ENCODE measurements around the gene GNA12.
"Not testable (repeated sequence)": the region's sequence is repeated elsewhere in the genome, so short reads cannot be mapped to it uniquely, and the experiment has no call there.

Gene GNA12

DNA sequence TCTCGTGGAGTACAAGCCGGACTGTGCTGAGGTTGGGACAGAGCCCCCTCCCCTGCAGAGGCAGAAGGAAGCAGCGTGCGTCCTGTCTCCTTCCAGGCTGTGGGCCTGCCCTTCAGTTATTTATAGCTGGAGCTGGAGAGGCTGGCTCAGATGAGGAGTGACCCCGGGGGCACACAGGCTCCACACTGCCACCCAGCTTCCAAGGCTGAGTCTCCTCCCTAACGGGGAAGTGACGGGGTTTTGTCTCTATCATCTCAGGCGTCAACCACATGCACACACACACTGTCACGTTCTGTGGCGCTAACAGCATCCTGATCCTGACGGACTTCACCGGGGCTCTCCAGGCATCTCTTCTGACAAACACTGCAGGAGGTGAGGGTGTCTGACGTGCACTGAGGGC, 130.7 kb downstream of the GNA12 start:
- no peak for DNase-seq (ENCODE audit: low read depth in 2 of 2)

DNA sequence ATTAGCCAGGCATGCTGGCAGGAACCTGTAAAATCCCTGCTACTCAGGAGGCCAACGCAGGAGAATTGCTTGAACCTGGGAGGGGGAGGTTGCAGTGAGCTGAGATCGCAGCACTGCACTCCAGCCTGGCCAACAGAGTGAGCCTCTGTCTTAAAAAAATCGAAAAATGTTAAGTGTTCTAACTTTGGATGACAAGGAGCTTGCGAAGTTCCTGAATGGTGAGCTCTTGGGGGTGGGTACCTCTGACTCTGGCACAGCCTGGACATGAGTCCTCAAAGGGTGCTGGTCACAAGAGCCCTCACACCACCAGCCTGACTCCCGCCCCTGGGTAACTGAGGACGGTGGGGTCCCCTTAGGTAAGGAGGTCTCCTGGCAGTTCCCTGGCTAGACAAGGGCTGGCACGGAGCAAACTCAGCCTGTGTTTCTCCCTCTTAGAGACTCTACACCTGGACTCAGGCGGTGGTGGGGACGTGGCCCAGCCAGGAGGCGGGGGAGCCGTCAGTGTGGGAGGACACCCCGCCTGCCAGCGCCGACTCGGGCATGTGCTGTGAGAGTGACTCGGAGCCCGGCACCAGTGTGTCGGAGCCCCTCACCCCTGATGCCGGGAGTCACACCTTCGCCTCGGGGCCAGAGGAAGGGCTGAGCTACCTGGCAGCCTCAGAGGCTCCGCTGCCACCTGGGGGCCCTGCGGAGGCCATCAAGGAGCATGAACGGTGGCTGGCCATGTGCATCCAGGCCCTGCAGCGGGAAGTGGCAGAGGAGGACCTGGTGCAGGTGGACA, 132.0 kb downstream of the GNA12 start:
- no peak for DNase-seq (ENCODE audit: low read depth in 2 of 2)

DNA sequence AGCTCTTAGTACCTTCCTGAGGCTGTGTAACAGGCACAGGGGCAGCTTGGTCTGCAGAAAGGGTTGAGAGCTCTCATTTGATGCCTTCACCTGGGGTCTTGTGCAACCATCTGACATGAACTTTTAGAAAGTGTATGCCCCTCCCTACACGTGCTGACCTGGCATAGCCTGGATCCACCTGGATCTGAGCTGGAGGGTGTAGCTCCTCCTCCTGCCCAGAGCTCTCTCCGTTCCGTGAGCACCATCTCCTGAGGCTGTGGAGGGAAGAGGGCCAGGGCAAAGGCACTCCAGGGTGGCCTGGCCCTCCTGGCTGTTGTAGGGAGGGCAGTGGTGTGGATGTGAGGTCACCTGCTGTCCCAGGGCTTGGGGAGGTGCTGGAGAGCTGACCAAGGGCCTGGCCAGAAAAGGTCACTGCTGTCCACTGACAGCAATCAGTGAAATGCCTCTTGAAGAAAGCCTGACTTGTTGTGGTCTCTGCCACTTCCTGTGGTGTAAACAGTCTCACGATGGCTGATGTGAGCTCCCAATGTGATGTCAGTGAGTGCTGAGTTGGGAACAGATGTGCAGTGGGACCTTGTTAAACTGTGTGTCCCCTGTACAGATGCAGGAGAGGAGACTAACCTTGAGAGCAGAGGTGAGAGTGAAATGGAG, 133.1 kb downstream of the GNA12 start:
- no peak for DNase-seq (ENCODE audit: low read depth in 2 of 2)

DNA sequence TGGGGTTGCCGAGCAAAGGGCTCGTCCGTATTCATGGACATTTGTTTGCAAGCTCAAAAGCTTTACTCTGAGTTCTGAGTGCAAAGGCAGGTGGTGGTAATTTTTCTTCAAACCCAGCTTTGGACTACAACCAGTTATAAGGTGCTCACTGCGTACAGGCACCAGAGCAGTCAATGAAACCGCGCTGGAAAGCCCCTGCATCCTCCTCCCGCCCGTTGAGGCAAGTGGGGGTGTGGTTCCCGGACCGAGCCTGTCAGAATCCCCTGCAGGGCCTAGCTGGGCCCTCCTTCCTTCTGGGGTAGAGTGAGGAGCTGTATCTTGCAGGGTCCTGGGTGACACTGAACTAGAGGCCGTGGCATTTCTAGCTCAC, 133.8 kb downstream of the GNA12 start:
- peak in 1 of 2 donors; percentile 50 for DNase-seq (ENCODE audit: low read depth in 2 of 2)

DNA sequence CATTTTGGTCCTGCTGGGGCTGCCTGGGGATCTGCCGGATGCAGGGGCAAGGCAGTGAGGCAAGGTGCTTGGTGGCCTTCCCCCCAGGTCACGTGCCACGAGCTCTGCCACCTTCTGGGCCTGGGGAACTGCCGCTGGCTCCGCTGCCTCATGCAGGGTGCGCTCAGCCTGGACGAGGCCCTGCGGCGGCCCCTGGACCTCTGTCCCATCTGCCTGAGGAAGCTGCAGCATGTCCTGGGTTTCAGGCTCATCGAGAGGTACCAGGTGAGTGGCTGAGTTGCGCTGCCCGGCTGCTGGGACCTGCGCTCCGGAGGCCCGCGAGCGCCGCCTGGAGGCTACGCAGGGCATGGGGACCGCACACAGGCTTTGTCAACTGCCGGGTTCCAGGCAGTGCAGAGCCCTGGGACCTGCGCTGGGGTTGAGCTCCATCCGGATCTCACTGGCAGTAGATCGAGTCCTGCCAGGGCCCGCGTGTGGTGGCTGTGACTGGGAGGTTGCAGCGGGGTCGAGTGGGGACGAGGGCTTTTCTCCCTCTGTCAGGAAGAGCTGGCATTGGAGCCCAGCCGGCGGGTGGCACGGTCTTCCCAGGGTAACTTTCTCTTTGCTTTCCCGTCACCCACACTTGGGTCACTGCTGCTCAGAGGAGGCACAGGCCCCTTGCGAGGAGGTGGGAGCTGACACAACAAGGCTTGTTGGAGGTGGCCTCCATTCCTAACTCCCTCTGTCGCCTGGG, 134.4 kb downstream of the GNA12 start:
- DNase-seq (ENCODE audit: low read depth in 2 of 2) = peak; percentile 66 to 71

DNA sequence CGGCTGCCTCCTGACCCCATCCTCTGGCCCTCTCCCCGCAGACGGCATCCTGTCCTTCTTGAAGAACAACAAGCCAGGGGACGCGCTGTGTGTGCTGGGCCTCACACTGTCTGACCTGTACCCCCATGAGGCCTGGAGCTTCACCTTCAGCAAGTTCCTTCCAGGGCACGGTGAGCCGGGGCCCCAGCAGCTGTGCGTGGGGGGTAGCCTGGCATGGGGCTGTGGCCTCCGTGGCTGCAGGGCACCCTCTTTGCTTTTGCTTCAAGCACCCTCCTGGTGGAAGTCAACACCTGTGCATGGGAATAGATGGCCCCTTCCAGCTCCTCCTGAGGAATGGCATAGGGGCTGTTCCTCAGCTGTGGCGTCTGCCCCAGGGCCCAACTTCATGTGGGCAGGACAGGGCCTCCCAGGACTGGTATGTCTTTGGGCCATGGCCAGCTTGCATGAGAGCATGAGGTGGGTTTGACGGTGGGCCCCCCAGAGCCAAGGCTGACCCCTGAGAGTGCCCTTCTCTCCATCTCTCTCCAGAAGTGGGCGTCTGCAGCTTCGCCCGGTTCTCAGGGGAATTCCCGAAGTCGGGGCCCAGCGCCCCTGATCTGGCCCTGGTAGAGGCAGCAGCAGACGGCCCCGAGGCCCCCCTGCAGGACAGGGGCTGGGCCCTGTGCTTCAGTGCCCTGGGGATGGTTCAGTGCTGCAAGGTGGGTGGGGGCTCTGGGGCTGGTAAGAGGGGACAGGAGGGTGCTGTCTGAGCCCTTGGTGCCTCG, 135.4 kb downstream of the GNA12 start:
- no peak for DNase-seq (ENCODE audit: low read depth in 2 of 2)

DNA sequence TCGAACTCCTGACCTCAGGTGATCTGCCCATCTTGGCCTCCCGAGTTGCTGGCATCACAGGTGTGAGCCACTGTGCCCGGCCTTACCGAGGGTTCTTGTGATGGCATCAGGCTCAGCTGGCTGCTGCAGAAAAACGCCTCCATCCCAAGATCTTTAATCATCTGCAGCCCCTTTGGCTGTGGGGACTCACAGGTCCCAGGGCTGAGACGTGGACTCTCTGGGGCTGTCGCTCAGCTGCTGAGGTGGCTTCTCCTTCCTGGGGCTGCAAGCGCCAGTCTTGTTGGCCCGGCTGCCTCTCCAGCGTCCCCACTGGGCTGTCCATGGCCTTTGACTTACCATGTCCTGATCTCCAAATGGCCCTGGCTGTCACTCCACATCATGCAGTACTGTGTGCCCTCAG, 136.1 kb downstream of the GNA12 start:
- no peak for DNase-seq (ENCODE audit: low read depth in 2 of 2)

DNA sequence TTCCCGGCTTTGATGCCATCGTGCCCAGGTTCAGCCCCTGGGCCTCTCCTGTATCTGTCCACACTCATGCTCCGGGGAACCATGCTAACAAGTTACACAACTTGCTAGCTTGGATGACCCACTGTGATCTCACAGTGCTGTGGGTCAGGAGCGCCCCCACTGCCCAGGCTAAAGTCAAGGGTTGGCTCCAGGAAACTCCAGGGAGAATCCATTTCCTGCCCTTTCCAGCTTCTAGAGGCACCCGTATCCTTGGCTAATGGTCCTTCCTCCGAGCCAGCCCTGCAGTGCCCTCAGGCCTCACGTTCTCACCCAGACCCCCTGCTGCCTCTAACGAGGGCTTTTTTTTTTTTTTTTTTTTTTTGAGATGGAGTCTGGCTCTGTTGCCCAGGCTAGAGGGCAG, 136.6 kb downstream of the GNA12 start:
- DNase-seq (ENCODE audit: low read depth in 2 of 2) = no peak

DNA sequence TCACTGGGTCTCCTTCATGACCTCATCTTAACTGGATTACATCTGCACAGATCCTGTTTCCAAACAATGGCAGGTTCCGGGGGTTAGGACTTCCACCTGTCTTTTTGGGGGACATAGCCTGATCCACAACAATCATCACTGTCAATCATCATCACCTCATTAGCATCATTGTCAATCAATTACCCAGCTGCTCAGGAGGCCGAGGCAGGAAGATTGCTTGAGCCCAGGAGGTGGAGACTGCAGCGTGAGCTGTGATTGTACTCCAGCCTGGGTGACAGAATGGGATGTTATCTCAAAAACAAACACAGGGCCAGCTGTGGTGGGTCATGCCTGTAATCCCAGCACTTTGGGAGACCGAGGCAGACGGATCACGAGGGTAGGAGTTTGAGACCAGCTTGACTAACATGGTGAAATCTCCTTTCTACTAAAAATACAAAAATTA, 137.4 kb downstream of the GNA12 start:
- no peak for DNase-seq (ENCODE audit: low read depth in 2 of 2)

DNA sequence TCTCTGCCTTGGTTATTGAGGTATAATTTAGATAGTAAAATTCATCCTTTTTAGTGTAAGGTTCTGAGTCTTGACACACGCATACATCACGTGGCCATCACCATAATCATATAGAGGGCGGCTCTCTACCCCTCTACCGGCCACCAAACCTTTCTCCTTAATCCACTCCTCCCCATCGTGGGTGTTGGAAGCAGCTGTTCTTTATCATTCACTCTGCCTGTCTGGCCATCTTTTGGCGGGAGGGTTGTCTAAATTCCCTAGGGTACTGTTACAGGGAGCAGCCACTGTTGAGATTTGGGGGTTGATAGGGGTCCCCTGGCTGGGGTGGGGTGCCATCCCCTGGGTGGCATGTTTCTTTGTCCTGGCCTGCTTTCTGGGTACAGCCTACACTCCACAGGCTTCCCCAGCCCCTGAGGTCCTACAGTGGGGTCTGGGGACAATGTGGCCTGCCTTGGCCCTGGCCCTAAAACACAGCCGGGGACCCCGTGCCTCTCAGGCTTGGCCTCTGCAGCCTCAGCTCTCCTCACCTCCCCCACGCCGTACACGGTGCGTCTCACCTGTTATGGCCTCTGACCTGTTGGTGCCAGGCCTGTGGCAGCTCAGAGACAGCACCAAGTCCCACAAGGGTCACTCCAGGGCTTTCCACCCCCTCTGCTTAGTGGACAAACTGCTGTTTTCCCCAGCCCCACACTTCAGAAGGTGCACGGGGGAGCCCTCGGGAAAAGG, 138.6 kb downstream of the GNA12 start:
- no peak for DNase-seq (ENCODE audit: low read depth in 2 of 2)

DNA sequence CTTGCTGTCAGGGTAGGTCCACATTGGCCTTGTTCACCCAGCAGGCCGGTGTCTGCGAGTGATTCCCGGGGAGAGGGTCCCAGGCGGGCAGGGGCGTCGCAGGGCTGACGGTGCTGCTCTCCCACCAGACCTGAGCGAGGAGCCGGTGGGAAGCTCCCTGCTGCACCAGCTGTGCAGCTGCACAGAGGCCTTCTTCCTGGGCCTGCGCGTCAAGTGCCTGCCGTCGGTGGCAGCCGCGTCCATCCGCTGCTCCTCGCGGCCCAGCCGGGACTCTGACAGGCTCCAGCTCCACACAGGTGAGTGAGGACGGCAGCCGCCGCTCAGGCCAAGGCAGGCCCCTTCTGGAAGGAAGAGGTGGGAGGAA, 141.5 kb downstream of the GNA12 start:
- no peak for DNase-seq (ENCODE audit: low read depth in 2 of 2)

DNA sequence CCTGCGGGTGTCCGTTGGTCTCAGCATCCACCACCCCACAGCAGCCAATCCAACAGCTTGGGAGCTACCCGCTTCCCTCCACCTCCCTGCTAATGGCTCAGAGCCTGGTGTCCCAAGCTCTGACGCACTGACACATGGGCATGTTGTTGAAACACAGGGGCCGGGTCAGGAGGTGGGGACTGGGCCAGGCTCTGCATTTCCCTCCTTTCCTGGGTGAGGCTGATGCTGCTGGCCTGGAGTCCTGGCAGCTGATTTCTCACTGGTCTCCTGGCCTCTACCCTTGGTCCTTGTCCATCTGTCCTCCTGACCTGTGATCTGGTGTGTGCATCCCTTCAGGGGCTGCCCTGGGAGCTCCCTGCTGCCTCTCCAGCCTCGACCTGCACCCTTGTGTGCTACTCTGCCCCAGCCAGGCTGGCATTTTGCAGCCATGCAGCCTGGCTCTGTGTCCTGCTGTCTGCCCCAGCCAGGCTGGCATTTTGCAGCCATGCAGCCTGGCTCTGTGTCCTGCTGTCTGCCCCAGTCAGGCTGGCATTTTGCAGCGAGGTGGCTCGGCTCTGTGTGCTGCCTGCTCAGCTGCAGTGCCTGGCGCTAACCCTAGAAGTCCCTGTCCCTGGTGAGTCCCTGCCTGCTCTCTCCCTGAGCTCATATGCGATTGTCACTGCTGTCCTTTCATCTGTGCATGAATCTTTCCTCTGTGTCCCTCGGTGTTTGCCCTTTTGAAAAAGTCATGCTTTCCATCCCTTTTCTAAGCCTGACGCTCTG, 142.1 kb downstream of the GNA12 start:
- no peak for DNase-seq (ENCODE audit: low read depth in 2 of 2)

DNA sequence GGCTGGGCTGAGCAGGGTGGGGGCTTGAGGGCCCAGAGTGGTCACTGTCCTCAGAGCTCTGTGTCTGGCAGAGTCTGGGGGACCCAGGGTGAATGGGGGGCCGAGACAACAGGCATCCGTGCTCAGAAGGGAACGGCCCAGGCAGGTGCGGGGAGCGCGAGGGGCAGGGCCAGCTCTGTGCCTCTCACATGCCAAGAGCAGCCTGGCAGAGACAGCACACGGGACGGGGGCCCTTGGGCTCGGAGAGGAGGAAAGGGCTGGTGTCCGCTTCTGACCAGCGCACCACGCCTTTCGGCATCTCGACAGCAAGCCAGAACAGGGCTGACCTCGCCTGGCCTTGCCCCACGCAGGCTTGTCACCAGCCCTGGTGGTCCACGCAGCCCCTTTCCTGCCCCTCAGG, 142.7 kb downstream of the GNA12 start:
- no peak for DNase-seq (ENCODE audit: low read depth in 2 of 2)

DNA sequence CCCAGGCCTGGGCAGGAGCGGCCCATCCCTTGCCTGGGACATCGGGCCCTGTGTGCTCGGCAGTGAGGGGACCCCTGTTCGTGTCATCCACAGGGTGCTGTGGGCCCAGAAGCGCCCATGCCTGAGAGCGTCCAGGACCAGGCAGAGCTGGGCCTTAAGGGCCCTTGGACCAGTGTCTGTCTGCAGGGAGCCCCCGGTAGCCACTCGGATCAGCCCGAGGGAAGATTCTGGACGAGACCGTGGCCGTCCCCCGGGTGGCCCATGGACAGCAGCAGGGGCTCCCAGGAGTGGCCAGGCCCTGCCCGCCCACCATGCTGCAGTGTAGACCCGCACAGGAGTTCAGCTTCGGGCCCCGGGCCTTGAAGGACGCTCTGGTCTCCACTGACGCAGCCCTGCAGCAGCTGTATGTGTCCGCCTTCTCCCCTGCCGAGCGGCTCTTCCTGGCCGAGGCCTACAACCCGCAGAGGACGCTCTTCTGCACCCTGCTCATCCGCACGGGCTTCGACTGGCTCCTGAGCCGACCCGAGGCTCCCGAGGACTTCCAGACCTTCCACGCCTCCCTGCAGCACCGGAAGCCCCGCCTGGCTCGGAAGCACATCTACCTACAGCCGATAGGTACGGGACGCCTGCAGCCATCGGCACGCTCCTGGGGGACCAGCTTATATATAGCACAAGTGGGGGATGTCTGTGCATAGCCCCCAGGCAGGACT, 143.8 kb downstream of the GNA12 start:
- no peak for DNase-seq (ENCODE audit: low read depth in 2 of 2)

DNA sequence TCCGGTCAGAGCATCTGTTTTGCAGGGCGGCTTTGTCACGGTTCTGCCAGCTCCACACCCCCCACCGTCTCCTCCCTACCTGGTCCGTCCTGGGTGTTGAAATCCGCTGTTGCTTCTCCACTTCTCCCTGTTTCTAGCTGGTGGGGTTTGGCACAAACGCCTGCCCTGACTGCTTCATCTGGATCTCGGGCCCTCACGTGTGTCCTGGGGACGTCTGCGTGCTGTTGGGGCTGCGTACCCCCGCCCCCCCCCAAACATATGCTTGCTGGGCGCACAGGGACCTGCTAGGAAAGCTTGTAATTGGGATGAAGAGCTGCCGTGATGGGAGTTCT, 144.9 kb downstream of the GNA12 start:
- DNase-seq (ENCODE audit: low read depth in 2 of 2) = no peak

DNA sequence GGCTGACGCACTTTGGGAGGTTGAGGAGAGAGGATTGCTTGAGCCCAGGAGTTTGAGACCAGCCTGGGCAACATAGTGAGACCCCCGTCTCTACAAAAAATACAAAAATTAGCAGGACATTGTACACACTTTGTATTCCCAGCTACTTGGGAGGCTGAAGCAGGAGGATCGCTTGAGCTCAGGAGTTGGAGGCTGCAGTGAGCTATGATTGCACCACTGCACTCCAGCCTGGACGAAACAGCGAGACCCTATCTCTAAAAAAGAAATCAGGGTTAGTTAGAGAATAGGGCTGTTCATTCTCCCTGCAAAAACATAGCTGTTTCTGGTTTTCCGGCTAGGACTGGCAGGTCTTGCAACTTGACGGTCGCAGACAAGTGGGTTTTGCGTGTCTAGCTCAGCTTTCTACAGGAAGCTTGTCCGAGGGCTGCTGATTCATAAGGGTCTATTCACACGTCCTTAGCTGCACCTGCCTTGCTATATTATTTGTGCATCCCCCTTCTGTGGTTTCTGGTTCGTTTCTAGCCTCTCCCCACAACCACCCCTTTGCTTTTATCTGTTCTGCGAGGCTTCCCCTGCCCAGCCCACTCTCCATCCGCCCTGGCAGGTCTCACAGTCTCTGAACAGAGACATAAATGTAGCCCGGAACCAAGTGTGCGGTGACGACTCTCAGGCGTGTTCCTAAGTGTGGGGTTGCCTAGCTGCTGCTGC, 145.4 kb downstream of the GNA12 start:
- DNase-seq (ENCODE audit: low read depth in 2 of 2) = peak; percentile 49 to 74

DNA sequence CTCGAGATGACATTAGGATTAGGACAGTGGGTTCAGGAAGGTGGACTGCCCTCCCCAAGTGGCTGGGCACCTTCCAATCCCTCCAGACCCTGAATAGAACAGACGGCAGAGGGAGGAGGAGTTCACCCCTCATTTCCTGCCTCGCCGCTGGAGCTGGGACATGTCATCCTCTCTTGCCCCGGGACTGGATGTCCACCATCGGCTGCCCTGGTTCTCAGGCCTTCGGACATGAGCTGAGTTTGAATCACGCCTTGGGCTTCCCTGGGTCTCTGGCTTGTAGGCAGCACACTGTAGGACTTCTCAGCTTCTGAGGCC, 150.0 kb downstream of the GNA12 start:
- DNase-seq (ENCODE audit: low read depth in 2 of 2) = not testable (repeated sequence)

DNA sequence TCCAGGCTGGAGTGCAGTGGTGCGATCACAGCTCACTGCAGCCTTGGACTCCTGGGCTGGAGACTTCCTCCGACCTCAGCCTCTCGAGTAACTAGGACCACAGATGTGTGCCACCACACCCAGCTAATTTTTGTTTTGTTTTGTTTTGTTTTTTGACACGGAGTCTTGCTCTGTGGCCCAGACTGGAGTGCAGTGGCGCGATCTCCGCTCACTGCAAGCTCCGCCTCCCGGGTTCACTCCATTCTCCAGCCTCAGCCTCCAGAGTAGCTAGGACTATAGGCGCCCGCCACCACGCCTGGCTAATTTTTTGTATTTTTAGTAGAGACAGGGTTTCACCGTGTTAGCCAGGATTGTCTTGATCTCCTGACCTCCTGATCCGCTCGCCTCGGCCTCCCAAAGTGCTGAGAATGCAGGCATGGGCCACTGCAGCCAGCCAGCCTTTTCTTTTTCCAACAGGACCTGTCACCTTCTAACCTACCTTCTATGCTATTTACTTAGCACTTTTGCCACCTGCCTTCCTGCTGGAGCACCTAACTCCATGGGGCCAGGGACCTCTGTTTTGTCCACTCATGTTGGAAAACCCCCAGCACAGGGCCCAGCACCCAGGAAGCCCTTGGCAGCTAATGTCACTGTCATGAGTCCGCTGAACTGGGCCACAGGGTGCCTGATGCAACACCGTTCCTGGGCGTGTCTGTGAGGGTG, 150.5 kb downstream of the GNA12 start:
- DNase-seq (ENCODE audit: low read depth in 2 of 2) = not testable (repeated sequence)

DNA sequence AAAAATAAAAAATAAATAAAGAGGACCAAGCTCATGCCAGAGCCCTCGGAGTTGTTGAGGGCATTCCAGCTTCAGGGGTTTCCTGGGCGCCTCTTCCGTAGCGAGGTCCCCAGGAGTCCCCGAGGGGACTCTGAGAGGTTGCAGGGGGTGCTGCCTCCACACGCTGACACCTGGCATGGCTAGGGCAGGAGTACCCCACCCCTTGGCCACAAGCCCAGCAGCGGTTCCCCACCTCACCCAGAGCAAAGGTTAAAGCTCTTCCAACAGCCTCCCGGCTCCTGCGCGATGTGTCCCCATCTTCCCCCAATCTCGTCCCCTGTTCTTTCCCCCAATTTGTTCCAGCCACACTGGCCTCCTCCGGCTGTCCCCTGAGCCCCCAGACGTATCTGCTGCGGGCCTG, 151.6 kb downstream of the GNA12 start:
- no peak for DNase-seq (ENCODE audit: low read depth in 2 of 2)
